HG03025 (cell line): Measurements from ENCODE around the gene OBP2B.
"Not testable (repeated sequence)": the region's sequence is repeated elsewhere in the genome, so short reads cannot be mapped to it uniquely, and the experiment has no call there.

Experiments used
- ATAC-seq: cut with Tn5 transposase; IDR thresholded peaks from one replicate; pipeline ENCODE4 v1.9.1; 2021; ENCODE audit warnings: mild to moderate bottlenecking, moderate library complexity; ENCODE audit not compliant: unreplicated experiment, low FRiP score

OBP2B gene, protein sequence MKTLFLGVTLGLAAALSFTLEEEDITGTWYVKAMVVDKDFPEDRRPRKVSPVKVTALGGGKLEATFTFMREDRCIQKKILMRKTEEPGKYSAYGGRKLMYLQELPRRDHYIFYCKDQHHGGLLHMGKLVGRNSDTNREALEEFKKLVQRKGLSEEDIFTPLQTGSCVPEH

DNA sequence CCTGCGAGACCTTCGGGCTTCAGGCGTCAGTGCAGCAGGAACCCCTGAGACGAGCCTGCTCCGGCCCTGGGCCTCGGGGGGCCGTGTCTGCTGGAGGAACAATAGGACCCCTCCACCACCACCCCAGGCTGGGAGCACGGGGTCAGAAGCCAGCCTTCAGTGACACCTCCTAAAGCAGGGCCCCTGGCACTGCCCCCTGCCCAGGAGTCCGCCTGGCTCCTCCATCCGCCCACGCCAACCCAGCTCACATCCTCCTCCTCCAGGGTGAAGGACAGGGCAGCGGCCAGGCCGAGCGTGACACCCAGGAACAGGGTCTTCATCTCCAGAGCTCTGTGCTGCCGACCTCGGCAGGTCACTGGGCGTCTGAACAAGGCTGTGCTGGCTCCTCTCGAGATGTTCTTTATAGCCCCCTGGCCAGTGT, at the start of gene OBP2B:
OBP2B (minus strand) TSS at position 371 of the 421 bp plus-strand sequence; CDS start at position 320, 51 bp downstream.
- not testable (repeated sequence) for ATAC-seq

DNA sequence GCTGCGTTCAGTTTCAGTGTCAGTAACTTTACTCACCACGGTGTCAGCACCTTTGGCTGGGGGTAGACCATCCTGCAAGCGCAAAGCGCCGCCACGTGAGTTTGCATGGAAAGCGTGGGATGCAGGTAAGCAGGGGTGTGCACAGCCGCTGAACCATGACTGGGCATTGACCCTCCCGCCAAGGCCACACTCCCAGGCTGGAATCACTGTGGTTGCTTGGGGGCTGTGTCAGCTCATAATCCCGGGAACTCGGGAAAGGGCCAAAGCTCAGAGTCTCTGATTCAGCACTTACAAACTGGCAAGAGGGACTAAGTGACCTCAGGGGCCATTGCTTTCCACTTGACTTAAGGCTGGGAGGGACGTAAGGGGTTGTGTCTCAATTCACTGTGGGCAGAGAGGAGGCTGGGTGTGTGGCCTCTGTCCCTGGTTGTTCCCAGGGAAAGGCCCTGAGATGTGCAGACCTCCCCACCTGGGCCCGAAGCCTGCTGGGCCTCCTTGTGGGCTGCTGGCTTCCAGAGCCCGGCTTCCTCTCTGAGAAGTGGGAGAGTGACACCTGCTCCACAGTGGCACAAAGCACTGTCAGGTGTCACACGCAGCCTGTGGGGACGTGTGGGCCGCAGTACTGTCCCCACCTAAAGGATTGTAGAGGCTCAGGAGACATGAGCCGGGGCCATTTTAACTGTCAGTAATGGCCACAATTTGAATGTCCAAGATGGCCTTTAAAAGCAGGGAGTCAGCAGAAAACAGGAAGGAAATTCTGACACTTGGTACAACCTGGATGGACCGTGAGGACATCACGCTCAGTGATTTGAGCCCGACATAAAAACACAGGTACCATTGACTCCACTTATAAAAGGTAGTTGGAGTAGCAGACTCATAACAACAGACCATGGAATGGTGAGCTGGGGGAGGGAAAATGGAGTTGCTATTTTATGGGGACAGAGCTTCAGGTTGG, 49.3 kb upstream of the OBP2B start:
- no peak for ATAC-seq

DNA sequence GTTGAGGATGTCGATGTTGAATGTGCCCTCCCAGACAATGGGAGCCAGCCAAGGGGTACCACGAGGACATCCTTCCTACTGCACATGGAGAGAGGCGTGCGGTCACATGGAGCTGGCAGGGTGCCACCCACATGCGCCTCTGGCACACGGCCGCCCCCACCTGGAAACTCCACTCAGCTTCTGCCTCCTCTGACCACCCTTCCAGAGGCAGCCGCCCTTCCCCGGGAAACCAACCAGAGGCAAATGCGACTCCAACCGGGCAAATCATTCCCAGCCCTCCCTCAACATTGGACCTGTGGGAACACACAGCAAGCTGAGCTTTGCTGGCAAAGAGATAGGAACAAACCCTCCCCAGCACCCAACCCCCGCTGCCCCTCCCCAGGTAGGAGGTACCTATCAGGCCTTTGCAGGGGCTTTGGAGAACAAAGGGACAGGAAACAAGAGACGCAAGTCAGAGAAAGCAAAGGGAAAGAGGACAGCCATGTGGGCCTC, 48.5 kb upstream of the OBP2B start:
- ATAC-seq: no peak

DNA sequence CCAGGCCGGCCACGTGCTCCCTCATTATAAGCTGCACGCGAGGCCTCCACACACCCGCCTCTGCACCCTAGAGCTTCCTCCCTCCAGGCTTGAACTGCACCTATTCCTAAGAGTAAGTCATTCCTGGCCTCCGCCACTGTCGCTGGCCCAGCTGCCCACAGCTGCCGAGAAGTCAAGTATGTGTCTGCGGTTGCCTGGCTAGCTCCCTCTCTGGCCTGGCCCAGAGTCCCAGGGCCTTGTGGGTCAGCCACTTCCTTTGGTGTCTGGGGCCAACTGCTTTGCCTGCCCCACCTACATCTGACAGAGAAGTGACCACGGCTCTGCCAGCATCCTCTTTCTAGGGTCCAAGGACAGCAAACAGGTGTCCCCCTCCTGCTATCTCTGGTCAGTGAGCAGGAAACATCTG, 47.6 kb upstream of the OBP2B start:
- no peak for ATAC-seq

DNA sequence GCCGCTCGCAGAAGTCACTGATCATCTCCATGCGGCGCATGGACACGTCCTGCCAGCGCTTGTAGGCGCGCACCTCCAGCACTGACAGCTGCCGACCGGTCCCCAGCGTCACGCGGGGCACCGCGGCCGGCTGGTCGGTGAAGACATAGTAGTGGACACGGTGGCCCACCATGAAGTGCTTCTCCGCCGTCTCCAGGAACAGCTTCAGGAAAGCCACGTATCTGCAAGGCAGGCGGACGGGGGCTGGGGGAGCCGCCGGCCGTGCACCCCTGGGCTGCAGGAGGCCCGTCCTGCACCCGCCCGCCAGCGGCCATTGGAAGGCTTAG, 47.0 kb upstream of the OBP2B start:
- ATAC-seq: no peak

DNA sequence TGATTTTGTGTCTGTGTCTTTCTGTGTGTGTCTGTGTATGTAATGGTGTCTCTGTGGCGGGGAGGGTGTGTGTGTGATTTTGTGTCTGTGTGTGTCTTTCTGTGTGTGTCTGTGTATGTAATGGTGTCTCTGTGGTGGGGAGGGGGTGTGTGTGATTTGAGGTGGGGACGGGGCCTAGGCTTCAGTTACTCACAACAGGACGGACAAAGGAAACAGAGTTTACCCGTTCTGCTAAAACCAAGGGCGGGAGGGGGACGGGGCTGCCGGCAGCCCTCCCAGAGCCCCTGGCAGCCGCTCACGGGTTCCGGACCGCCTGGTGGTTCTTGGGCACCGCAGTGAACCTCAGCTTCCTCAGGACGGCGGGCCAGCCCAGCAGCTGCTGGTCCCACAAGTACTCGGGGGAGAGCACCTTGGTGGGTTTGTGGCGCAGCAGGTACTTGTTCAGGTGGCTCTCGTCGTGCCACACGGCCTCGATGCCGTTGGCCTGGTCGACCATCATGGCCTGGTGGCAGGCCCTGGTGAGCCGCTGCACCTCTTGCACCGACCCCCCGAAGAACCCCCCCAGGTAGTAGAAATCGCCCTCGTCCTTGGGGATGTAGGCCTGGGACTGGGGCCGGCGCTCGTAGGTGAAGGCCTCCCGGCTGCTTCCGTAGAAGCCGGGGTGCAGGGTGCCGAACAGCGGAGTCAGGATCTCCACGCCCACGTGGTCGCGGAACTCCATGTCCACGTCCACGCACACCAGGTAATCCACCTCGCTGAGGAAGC, 46.5 kb upstream of the OBP2B start:
- ATAC-seq: no peak

DNA sequence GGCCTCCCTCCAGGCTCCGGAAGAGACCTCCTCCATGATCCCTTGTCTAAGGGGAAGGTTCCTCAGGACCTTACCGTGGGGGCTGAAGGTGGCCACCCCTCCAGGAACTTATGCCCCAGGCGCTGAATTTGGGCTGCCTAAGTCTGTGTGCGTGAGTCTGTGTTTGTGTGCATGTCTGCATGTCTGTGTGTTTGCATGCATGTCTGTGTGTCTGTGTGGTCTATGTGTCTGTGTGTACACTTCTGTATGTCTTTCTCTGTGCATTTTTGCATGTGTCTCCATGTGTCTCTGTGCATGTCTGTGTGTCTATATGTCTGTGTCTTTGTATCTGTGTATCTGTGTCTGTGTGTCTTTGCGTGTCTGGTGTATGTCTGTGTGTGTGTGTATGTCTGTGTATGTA, 45.4 kb upstream of the OBP2B start:
- no peak for ATAC-seq

DNA sequence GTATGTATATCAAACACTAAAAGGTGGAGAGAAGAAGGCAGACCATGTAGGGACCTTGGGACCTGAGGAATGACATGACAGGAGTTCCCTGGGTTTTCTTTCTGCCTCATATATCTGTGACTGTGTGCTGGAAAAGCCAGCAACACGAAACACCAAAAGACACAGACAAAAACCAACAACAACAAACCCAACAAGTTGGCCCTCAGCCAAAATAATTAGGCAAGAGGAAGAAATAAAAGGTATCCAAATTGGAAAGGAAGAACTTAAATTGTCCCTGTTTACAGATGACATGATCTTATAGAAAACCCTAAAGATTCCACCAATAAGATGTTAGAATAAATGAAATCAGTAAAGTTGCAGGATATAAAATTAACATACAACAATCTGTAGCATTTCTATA, 44.2 kb upstream of the OBP2B start:
- ATAC-seq: no peak

DNA sequence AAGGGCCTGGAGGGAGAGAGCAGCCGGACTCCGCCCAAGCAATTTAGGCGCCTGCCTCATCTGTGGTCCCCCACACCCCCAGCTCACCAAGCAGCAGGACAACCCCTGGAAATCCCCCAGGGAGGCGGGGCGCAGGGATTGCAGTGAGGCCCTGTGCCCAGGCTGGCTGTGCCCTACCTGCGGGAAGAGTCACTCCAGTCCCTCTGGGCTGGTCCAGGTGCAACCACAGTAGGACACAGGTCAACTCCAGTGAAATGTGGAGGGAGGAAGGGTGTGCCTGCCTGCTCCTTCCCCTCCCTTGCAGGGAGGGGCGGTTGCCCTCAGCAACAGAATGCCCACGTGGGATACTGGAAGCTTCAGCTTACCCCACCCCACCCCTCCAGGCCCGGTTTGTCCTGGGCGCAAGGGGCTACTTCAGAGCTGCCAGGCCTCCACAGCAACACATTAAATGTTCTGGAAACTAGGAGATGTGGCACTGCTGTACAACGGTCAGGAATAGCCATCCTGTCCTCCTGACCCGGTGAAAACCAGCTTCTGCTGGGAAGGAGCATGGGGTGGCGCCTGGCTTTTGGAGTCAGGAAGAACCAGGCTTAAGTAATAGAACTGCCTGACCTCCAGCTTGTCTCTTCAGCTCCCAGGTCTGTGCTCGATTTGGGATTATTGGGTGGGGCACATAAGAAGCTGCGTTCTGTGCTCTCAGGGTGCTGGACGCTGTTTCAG, 43.4 kb upstream of the OBP2B start:
- no peak for ATAC-seq

DNA sequence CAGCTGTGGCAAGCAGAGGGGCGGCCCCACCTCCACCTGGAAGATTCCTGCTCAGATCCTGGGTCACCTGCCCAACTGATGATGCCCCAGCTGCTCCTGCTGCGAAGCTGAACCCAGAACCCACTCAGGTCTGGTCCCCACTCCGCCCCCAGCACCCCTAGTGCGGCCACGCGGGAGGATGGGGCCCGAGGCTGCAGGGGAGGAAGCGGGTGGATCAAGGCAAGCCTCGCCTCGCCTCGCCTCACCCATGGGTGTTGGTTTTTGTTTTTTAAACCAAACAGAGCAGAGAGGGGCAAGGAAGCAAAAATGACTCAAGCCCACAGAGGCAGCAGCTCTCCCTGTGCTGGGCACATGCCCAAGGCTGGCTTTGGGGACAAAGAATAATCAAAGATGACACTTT, 42.7 kb upstream of the OBP2B start:
- no peak for ATAC-seq

DNA sequence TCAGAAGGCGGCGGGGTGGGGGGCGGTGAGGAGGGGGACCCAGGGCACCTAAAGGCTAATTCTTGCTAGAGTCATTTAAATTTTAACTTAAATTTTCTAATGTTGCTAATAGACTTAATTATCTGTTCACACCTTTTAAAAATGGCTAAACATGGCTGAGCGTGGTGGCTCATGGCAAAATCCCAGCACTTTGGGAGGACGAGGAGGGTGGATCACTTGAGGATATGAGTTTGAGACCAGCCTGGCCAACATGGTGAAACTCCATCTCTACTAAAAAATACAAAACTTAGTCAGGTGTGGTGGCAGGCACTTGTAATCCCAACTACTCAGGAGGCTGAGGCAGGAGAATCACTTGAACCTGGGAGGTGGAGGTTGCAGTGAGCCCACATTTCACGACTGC, 42.2 kb upstream of the OBP2B start:
- not testable (repeated sequence) for ATAC-seq

DNA sequence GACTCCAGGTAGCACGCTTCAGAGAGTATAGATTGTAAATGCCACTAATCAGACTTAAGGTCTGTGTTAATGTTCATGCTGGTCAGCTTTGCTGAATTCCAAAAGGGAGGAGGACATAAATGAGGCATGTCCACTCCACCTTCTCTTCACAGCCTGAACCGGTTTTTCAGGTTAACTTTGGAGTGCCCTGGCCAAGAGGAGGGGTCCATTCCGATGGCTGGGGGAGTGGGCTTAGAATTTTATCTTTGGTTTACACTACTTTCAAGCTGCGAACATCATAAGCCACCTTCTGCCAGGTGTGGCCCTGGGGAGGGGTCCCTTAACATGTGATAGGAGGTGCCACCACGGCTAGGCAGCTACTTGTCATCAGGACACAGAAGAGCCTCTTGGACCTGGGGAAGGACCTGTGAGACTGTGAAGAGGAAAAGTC, 41.7 kb upstream of the OBP2B start:
- ATAC-seq: no peak

DNA sequence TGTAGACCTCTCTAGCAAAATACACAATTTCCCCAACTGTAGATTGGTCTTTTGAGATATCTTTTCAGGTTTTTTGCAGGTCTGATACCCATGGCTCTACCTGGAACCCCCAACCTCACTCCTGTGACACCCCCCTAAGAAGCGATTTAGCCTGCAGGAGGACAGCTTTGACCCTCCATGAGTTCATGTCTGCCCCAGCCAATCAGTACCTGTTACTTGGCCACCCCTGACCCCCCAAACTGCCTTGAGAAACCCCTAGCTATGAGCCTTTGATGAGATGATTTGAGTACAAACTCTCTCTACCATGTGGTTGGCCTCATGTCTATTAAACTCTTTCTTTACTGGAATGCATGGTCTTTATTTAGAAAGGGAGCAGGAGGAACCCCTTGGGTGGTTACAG, 40.3 kb upstream of the OBP2B start:
- no peak for ATAC-seq

DNA sequence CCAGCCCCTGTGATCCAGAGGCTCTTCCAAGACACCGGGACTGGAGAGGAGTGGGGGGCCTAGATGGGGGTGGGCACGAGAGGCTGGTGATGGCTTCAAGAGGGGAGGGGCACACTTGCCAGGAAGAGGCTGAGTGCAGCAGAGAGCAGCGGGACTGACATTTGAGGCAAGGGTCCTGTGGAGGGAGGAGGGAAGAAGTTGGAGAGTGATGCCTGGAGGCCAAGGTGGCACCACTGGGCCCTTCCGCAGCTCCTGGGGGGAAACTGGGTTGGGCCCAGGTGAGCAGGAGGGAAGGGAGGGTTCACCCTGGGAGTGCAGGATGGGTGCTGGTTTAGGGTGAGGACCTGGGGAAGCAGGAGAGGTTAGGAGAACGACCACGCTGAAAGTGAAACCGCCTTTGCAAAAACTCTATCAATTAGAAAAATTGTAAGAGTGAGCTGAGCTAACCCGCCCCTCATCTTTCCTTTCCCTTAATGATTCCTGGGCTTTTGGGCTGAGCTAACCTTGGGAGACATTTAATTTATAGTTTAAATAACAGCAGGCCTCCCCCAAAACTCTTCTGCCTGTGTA, 39.8 kb upstream of the OBP2B start:
- no peak for ATAC-seq

DNA sequence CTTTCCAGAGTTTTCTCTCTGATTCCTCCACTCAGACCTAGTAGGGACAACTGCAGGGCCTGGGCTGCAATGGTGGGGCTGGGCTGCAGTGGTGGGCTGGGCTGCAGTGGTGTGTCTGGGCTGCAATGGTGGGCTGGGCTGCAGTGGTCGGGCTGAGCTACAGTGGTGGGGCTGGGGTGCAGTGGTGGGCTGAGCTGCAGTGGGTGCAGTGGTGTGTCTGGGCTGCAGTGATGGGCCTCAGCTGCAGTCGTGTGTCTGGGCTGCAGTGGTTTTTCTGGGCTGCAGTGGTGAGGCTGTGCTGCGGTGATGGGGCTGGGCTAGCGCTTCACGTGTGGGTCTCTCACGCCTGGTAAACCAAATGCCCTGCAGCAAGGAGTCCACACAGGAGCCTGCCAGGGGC, 38.6 kb upstream of the OBP2B start:
- ATAC-seq: no peak

DNA sequence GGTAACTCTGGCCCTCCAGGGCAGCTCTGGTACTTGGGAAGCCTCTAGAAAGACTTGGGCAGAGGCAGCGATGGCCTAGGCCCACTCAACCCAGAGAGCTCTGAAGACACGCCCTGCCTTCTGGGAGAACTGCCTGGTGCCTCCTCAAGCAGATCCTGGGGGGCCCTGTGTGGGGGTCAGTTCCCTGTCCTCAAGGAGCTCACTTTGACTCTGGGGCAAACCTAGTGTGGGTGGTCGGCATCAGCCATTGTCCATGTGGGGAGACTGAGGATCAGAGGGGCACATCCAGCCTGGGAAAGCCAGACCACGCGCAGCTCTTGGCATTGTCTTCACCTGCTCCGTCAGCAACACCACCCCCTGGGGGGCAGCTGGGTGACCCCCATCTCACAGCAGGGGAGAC, 37.9 kb upstream of the OBP2B start:
- no peak for ATAC-seq

DNA sequence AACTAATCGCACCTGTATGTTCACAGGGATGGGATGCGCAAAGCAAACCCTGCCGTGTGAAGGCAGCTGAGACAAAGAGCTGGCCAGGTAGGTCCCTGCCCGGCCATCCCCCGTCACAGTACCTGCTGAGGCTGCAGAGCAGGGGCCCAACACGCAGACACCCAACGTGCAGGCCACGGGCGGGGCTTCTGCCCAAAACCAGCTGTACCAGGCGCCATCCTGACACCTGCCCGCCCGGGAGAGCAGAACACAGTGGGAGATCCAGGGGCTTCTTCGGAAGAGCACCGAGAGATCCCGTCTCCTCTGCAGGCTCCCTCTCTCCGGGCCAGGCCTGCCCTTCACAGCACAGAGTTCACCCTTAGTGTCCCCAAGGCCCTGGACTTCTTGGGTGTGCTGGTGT, 37.5 kb upstream of the OBP2B start:
- ATAC-seq: no peak

DNA sequence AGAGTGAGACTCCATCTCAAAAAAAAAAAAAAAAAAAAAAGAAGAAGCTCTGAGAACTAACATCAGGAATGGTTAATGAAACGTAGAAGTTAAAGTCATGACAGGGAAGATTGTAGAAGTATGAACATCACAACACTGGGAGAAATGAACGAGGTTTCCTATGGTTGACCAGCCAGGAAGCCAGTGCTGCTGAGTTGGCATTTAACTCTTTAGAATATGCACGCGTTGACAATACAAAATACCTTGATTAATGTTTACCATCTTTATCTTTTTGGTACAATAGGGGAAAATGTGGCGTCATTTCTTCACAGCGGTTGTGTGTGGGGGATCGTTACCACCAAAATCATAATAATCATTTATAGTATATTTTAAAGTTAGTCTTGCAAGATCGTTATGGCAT, 33.9 kb upstream of the OBP2B start:
- no peak for ATAC-seq

DNA sequence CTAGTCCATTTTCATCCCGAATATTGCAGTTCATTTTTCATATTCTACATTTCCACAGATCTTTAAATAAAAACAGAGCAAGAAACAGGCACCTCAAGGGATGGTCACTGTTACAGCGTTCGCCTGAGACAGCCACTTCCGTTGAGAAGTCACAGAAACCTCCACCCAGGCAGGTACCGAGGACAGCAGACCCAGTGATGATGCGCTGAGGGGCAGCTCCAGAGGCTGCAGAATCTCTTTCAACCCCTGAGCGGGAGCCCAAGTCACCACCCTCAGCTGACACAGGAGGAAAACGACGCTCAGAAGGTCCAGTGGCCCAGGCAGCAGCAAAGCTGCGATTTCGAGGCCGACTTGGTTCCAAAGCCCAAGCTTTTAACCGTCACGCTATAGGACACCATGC, 33.2 kb upstream of the OBP2B start:
- ATAC-seq: no peak

DNA sequence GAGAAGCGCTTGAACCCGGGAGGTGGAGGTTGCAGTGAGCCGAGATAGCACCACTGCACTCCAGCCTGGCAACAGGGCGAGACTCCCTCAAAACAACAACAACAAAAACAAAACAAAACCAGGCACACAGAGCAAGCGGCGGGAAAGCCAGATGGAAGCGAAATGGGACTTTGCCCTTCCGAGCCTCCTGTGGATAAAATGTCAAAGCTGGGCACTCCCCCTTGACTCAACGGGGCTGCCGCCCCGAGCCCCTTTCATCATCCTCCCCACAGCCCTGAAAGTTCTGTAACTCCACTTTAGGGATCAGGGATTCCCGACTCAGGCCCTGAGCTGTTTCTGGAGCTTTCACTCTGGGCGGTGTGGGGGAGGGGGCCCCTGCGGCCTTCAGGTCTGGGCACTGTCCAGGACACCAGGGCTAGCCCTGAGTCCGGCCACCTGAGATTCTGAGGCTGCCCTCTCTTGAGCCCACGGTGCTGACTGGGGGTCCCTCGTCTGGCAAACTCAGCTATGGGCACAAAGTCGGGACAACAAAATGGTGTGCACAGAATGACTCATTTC, 30.6 kb upstream of the OBP2B start:
- ATAC-seq: no peak
